ENCODE data around the gene ZNF469.

- TF ChIP-seq E2F1 (CRISPR knock-in tag; IDR thresholded peaks at IDR 0.05) (no peak), ELF4 (CRISPR knock-in tag; IDR thresholded peaks at IDR 0.05; ENCODE audit: borderline replicate concordance) (no peak), ZBTB1 (CRISPR knock-in tag; IDR thresholded peaks at IDR 0.05; ENCODE audit: borderline replicate concordance) (no peak), BCL3 (CRISPR knock-in tag; IDR thresholded peaks at IDR 0.05) (no peak)
Measured at GRCh38 chr16:88391144-88391850, 8.5 kb downstream of the ZNF469 start.
